Neural cell (in vitro differentiated cells): Measurements from ENCODE around the gene ECE1.

Experiments
- CTCF ChIP-seq: fragments of 450-650 bp; IDR thresholded peaks from 2 replicates; pipeline ENCODE4 v1.5.1; 2014; ENCODE audit warnings: antibody characterized with exemption, mild to moderate bottlenecking, moderate library complexity; ENCODE audit not compliant: poor library complexity, severe bottlenecking
- EP300 ChIP-seq: fragments of 450-650 bp; conservative IDR thresholded peaks from 2 replicates; pipeline ENCODE4 v1.6.1; 2014; ENCODE audit warnings: antibody characterized with exemption, mild to moderate bottlenecking, moderate library complexity; ENCODE audit not compliant: poor library complexity, severe bottlenecking
- POLR2AphosphoS5 ChIP-seq: IDR thresholded peaks from 2 replicates; pipeline ENCODE4 v1.6.1; 2012
- REST ChIP-seq: IDR thresholded peaks from 2 replicates; pipeline ENCODE4 v1.6.1; 2012; ENCODE audit warnings: borderline replicate concordance

GRCh38 chr1:21247892-21248715 lies 42.2 kb downstream of the ECE1 start:
- TF ChIP-seq CTCF = no peak
- TF ChIP-seq REST = no peak
- no peak for TF ChIP-seq EP300
- no peak for TF ChIP-seq POLR2AphosphoS5
